HepG2 (cell line): ENCODE data around the gene M1AP.

Experiments
- ARNT2 ChIP-seq: sonication (generic); formaldehyde crosslinking; IDR thresholded peaks from 2 replicates; pipeline ENCODE4 v1.8.0; 2022; ENCODE audit warnings: mild to moderate bottlenecking, low read depth, missing genetic modification reagents, moderate library complexity
- CTCF ChIP-seq: sonication (generic); formaldehyde crosslinking; IDR thresholded peaks from 2 replicates; pipeline ENCODE4 v1.5.0; 2020; ENCODE audit warnings: mild to moderate bottlenecking, missing genetic modification reagents, moderate library complexity
- REPIN1 ChIP-seq: sonication (generic); formaldehyde crosslinking; IDR thresholded peaks from 2 replicates; pipeline ENCODE4 v1.8.0; 2022; ENCODE audit warnings: missing genetic modification reagents, low read depth, mild to moderate bottlenecking, borderline replicate concordance
- ZNF362 ChIP-seq: sonication (generic); formaldehyde crosslinking; IDR thresholded peaks from 2 replicates; pipeline ENCODE4 v1.4.0; 2020; ENCODE audit warnings: missing genetic modification reagents, mild to moderate bottlenecking, borderline replicate concordance

GRCh38 chr2:74688881-74689280 lies 40.8 kb upstream of the M1AP start:
- TF ChIP-seq CTCF (CRISPR knock-in tag) (no peak), ARNT2 (CRISPR knock-in tag) (no peak), ZNF362 (CRISPR knock-in tag) (no peak), REPIN1 (CRISPR knock-in tag) (no peak)
